Measurements from ENCODE around the gene FILIP1.

Gene FILIP1

GRCh38 chr6:75363304-75363703 lies 130.3 kb downstream of the FILIP1 start:
- Histone ChIP-seq H3K9me2 (replicated peaks; ENCODE audit: low read depth, low read length) (no peaks in the 10 kb centered on the region), H3K4me2 (ENCODE audit: low read depth, low read length, poor library complexity, severe bottlenecking) (no peak overlapping the region), H2AFZ (ENCODE audit: low read length) (no peak overlapping the region), H3K79me2 (ENCODE audit: insufficient read depth, low read length) (no peaks in the 10 kb centered on the region), H3F3A (ENCODE audit: low read depth) (no peaks in the 10 kb centered on the region), H3K4me3 (ENCODE audit: low read length, poor library complexity, severe bottlenecking) (no peak overlapping the region), H4K20me1 (ENCODE audit: insufficient read depth, low read length, poor library complexity, severe bottlenecking) (no peaks in the 10 kb centered on the region), H3K36me3 (ENCODE audit: insufficient read depth, low read length) (no peaks in the 10 kb centered on the region), H3K27me3 (ENCODE audit: insufficient read depth, low read length, poor library complexity, severe bottlenecking) (no peaks in the 10 kb centered on the region), H3K9me3 (ENCODE audit: insufficient read depth, low read depth, low read length) (no peaks in the 10 kb centered on the region), H3K4me1 (ENCODE audit: insufficient read depth, low read length, poor library complexity, severe bottlenecking) (no peaks in the 10 kb centered on the region), H3K9ac (ENCODE audit: low read depth, low read length, poor library complexity, severe bottlenecking) (no peak overlapping the region)
- no peak for TF ChIP-seq EZH2phosphoT487 (IDR thresholded peaks at IDR 0.05; ENCODE audit: borderline replicate concordance)
- TF ChIP-seq CTCF (conservative IDR thresholded peaks at IDR 0.05; ENCODE audit: low read length) = no peak

GRCh38 chr6:75353644-75354043 lies 140.0 kb downstream of the FILIP1 start:
- no peaks in the 10 kb centered on the region for H4K20me1 ChIP-seq (ENCODE audit: insufficient read depth, low read length, poor library complexity, severe bottlenecking)
- no peak overlapping the region for H3K4me3 ChIP-seq (ENCODE audit: low read length, poor library complexity, severe bottlenecking)
- H3F3A ChIP-seq (ENCODE audit: low read depth) = no peaks in the 10 kb centered on the region
- H3K9me2 ChIP-seq (replicated peaks; ENCODE audit: low read depth, low read length) = no peaks in the 10 kb centered on the region
- no peaks in the 10 kb centered on the region for H3K27me3 ChIP-seq (ENCODE audit: insufficient read depth, low read length, poor library complexity, severe bottlenecking)
- no peaks in the 10 kb centered on the region for H3K79me2 ChIP-seq (ENCODE audit: insufficient read depth, low read length)
- H2AFZ ChIP-seq (ENCODE audit: low read length) = no peak overlapping the region
- H3K4me1 ChIP-seq (ENCODE audit: insufficient read depth, low read length, poor library complexity, severe bottlenecking) = no peaks in the 10 kb centered on the region
- H3K9ac ChIP-seq (ENCODE audit: low read depth, low read length, poor library complexity, severe bottlenecking) = no peak overlapping the region
- H3K36me3 ChIP-seq (ENCODE audit: insufficient read depth, low read length) = no peaks in the 10 kb centered on the region
- H3K4me2 ChIP-seq (ENCODE audit: low read depth, low read length, poor library complexity, severe bottlenecking) = no peak overlapping the region
- TF ChIP-seq EZH2phosphoT487 (IDR thresholded peaks at IDR 0.05; ENCODE audit: borderline replicate concordance) (no peak), CTCF (conservative IDR thresholded peaks at IDR 0.05; ENCODE audit: low read length) (no peak)
- no peaks in the 10 kb centered on the region for H3K9me3 ChIP-seq (ENCODE audit: insufficient read depth, low read depth, low read length)

GRCh38 chr6:75351570-75351969 lies 142.0 kb downstream of the FILIP1 start:
- Histone ChIP-seq H3K4me2 (ENCODE audit: low read depth, low read length, poor library complexity, severe bottlenecking) (no peak overlapping the region), H3K9ac (ENCODE audit: low read depth, low read length, poor library complexity, severe bottlenecking) (no peak overlapping the region), H4K20me1 (ENCODE audit: insufficient read depth, low read length, poor library complexity, severe bottlenecking) (no peaks in the 10 kb centered on the region), H3K9me2 (replicated peaks; ENCODE audit: low read depth, low read length) (no peaks in the 10 kb centered on the region), H3K4me3 (ENCODE audit: low read length, poor library complexity, severe bottlenecking) (no peak overlapping the region), H2AFZ (ENCODE audit: low read length) (no peak overlapping the region), H3K79me2 (ENCODE audit: insufficient read depth, low read length) (no peaks in the 10 kb centered on the region), H3K27me3 (ENCODE audit: insufficient read depth, low read length, poor library complexity, severe bottlenecking) (no peaks in the 10 kb centered on the region), H3K4me1 (ENCODE audit: insufficient read depth, low read length, poor library complexity, severe bottlenecking) (no peaks in the 10 kb centered on the region), H3F3A (ENCODE audit: low read depth) (no peaks in the 10 kb centered on the region), H3K36me3 (ENCODE audit: insufficient read depth, low read length) (no peaks in the 10 kb centered on the region), H3K9me3 (ENCODE audit: insufficient read depth, low read depth, low read length) (no peaks in the 10 kb centered on the region)
- TF ChIP-seq EZH2phosphoT487 (IDR thresholded peaks at IDR 0.05; ENCODE audit: borderline replicate concordance) (no peak), CTCF (conservative IDR thresholded peaks at IDR 0.05; ENCODE audit: low read length) (no peak)

Data from Loucy (cell line).